Cardiac fibroblast (primary cell): ENCODE data around the gene HELZ2.
A peak's percentile ranks its signal among the peaks of the same experiment; 100 is the strongest.

Experiments used
- DNase-seq, 2 donors: peaks; one replicate each; pipeline versions ENCODE4 v3.0.0 to v3.0.0-alpha.2; 2010; ENCODE audit warnings: low read depth in 2 of 2
- H3K4me3 ChIP-seq, 2 donors: replicated peaks in 1 of 2; 1 replicate in 1 of 2; 2 replicates in 1 of 2; pipeline ENCODE4 v1.5.1; 2011; ENCODE audit warnings: low read depth in 2 of 2, low read length in 2 of 2, mild to moderate bottlenecking in 2 of 2, moderate library complexity in 1 of 2
- CTCF ChIP-seq: IDR thresholded peaks from one replicate; pipeline ENCODE4 v1.5.1; 2011; ENCODE audit warnings: low read depth, mild to moderate bottlenecking, low read length, inconsistent platforms

The HELZ2 gene

GRCh38 chr20:63586797-63587196 is 12.8 kb upstream of the HELZ2 start:
- DNase-seq: no peak
- TF ChIP-seq CTCF: no peak
- H3K4me3 ChIP-seq: no peak overlapping the region

GRCh38 chr20:63585616-63586565 is 11.9 kb upstream of the HELZ2 start:
- no peak overlapping the region for H3K4me3 ChIP-seq
- TF ChIP-seq CTCF: no peak
- DNase-seq: no peak

GRCh38 chr20:63582382-63583063 is 8.5 kb upstream of the HELZ2 start:
- no peak overlapping the region for H3K4me3 ChIP-seq
- no peak for DNase-seq
- no peak for TF ChIP-seq CTCF

- DNase-seq: peak; percentile 46 to 60
- no peak overlapping the region for H3K4me3 ChIP-seq
- TF ChIP-seq CTCF: peak; percentile 48
These were observed 6.9 kb upstream of the HELZ2 start for GRCh38 chr20:63580796-63581461.

GRCh38 chr20:63579017-63579694 is 5.1 kb upstream of the HELZ2 start:
- no peak for DNase-seq
- H3K4me3 ChIP-seq: no peak overlapping the region
- TF ChIP-seq CTCF: no peak
